Left colon (tissue), 2 donors: Measurements from ENCODE around the gene SH3GL3. TPM values are rescaled to one million over a fixed set of nuclear protein-coding genes. Genes with fewer than 3 reads are reported as not detected.

Experiments used
- ATAC-seq: fragments of 200-7000 bp; cut with Tn5 transposase; one replicate; pipeline ENCODE4 v1.9.1; 2020; ENCODE audit warnings: mild to moderate bottlenecking, moderate library complexity
- DNase-seq, 2 donors: peaks; one replicate each; pipeline ENCODE4 v3.0.0-alpha.2; 2020
- intact Hi-C, 2 donors: fragments of 100-400 bp; cut with DNase I in 1 of 2; cut with micrococcal nuclease in 1 of 2; formaldehyde crosslinking; loops; one replicate each; pipeline versions ENCODE4 v1.11.2 to v1.14.0; 2022; cut with DNase I, micrococcal nuclease
- total RNA-seq, 2 donors: library from RNA; stranded (reverse); fragmentation: NEBNext Ultra II Directional; extraction: Animal tissue kit (Norgen Biotek cat#: 25700); gene quantifications; one replicate each; pipeline ENCODE4 v1.2.1, GENCODE V29; 2021
- donor health status: DM: no; HTN: no; CAD: no.
- donor health status: DM: yes; HTN: yes; CAD: no.

The SH3GL3 gene
- total RNA-seq, 2 donors from 2014 or later: 0.14 TPM; not detected in 1

GRCh38 chr15:83491486-83491885 is 44.3 kb downstream of the SH3GL3 start:
- intact Hi-C loops: no loop called here
- ATAC-seq (no peak), DNase-seq (no peak)

- no peak for DNase-seq
- intact Hi-C loops: no loop called here
- no peak for ATAC-seq
These were observed 49.6 kb downstream of the SH3GL3 start for GRCh38 chr15:83496766-83497165.

- ATAC-seq (no peak), DNase-seq (no peak)
- intact Hi-C loops: no loop called here
These were observed 51.2 kb downstream of the SH3GL3 start for GRCh38 chr15:83498374-83498773.

GRCh38 chr15:83498801-83499200 is 51.7 kb downstream of the SH3GL3 start:
- ATAC-seq: no peak
- intact Hi-C loops: no loop called here
- DNase-seq: no peak

DNA sequence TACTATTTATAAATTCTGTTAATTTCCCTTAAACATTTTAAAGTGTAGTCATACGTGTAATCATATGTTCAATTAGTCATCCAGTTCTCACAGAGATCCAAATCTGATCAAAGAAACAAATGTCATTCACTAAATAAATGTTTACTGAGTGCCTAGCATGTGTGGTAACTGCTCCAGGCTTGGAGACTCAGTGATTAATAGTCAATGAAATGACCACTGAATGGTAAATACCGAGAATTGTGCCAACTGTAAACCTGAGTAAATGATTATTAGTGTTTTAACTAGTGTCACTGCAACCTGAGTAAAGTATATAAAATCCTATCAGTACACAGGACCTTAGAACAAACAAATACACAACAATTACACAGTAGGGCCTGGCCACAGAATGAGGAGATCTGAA is 52.3 kb downstream of the SH3GL3 start:
- ATAC-seq (no peak), DNase-seq (no peak)
- intact Hi-C loops: no loop called here

DNA sequence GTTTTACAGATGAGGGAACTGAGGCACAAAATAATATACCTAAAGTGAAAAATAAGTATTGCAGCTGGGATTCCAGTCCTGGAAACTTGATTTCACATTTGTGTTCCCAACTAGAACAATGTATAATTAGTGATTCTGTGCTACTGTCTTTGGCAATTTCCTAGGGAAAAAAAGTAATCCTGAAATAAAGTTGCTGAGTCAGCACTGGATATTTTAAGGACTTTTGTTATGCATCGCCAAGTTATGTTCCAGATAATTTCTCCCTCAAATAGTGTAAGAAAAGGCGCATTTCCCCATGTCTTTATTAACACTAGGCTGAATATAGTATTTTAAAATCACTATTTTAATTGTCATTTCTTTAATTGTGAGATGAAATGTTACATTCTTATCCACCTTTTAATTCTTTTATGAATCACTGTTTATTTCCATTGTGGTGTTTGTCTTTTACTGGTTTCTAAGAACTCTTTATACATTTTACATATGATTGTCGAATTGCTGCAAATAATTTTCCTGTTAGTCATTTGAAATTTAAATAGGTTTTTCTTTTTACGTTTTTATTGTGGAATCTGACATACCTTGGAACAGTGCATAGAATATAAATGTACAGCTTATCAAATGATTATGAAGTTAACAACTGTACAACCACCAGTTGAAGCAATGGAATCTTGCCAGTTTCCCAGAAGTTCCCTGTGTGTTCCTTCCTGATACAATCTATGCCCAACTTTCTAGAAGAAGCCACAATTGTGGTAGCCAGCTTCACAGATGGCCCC is 56.6 kb downstream of the SH3GL3 start:
- no peak for DNase-seq
- intact Hi-C loops: no loop called here
- ATAC-seq: no peak

DNA sequence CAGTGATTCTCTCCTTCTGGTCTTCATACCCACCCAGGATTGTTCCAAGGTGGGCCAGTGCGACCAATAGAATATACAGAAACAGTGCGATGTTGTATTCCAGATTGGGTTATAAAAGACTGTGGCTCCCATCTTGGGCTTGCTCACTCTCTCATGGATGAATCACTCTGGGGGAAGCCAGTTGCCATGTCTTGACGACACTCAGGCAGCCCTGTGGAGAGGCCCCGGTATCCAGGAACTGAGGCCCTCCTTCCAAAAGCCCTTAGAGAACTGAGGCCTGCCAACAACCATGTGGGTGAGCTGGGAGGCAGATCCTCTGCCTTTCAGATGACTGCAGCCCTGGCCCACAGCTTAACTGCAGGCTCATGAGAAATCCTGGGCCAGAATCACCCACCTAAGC is 57.2 kb downstream of the SH3GL3 start:
- ATAC-seq (no peak), DNase-seq (no peak)
- intact Hi-C loops: no loop called here

DNA sequence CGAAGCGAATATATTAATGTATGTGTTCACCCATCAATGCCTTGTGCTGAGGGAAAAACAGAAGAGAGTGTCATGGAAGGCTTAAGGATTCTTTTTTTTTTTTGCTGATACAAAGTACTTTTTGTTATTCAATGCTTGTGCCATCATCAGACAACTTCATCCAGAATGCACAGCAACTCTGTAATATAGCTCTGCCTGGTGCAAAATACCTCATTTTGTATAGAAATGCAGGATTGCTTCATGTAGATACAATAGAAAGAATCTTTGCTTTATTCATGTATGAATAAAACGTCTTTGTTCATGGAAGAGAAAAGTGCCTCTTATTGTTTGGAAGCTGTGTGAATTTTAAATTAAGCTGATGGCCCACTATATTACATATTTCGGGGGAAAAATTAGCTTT is 62.9 kb downstream of the SH3GL3 start:
- DNase-seq: no peak
- no peak for ATAC-seq
- intact Hi-C loops: no loop called here

- ATAC-seq: no peak
- intact Hi-C loops: no loop called here
These were observed 65.3 kb downstream of the SH3GL3 start for GRCh38 chr15:83512459-83512858.

GRCh38 chr15:83514584-83514983 is 67.4 kb downstream of the SH3GL3 start:
- DNase-seq (no peak), ATAC-seq (no peak)
- intact Hi-C loops: no loop called here

More at GRCh38 chr15:83512459-83512858, 65.3 kb downstream of the SH3GL3 start:
- no peak for DNase-seq

- intact Hi-C loops: no loop called here
- ATAC-seq (no peak), DNase-seq (no peak)
These were observed 68.0 kb downstream of the SH3GL3 start for GRCh38 chr15:83515164-83515563.

- intact Hi-C loops: no loop called here
- ATAC-seq (no peak), DNase-seq (no peak)
These were observed 69.8 kb downstream of the SH3GL3 start for GRCh38 chr15:83516935-83517334.

DNA sequence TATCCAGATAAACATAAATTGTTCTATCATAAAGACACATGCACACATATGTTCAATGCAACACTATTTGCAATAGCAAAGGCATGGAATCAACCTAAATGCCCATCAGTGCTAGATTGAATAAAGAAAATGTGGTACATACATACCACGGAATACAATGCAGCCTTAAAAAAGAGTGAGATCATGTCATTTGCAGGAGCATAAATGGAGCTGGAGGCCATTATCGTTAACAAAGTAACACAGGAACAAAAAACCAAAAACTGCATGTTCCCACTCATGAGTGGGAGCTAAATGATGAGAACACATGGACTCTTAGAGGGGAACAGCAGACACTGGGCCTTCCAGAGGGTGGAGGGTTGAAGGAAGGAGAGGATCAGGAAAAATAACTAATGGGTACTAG is 79.2 kb downstream of the SH3GL3 start:
- no peak for DNase-seq
- intact Hi-C loops: no loop called here
- ATAC-seq: no peak

DNA sequence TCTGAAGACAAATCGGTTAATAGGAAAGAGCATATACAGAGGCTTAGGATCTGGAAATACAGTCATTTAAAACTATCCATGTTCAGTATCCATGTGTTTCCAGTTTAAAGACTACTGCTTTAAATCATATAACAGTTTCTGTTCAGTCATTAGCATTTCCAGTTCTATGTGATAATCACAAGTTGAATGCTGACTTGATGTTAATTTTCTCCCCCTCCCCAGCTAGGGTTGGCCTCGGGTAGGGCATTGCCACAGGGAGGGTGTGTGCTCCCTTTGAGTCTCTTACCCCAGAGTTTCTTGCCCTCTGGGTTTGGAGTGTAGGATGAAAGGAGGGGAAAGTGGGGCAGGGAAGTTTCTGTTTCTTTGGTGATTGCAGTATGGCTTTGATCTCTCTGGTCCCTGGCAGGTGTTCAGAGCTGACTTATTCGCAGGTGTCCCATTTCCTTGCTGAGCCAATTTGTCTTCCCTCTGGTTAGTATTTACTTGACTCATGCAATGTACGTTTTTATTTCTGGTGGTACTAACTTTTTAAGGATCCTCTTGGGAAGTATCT is 86.3 kb downstream of the SH3GL3 start:
- DNase-seq: no peak
- no peak for ATAC-seq
- intact Hi-C loops: no loop called here

GRCh38 chr15:83537606-83538005 is 90.5 kb downstream of the SH3GL3 start:
- DNase-seq (no peak), ATAC-seq (no peak)
- intact Hi-C loops: no loop called here

- ATAC-seq (no peak), DNase-seq (no peak)
These were observed 91.5 kb downstream of the SH3GL3 start for GRCh38 chr15:83538682-83539081.

DNA sequence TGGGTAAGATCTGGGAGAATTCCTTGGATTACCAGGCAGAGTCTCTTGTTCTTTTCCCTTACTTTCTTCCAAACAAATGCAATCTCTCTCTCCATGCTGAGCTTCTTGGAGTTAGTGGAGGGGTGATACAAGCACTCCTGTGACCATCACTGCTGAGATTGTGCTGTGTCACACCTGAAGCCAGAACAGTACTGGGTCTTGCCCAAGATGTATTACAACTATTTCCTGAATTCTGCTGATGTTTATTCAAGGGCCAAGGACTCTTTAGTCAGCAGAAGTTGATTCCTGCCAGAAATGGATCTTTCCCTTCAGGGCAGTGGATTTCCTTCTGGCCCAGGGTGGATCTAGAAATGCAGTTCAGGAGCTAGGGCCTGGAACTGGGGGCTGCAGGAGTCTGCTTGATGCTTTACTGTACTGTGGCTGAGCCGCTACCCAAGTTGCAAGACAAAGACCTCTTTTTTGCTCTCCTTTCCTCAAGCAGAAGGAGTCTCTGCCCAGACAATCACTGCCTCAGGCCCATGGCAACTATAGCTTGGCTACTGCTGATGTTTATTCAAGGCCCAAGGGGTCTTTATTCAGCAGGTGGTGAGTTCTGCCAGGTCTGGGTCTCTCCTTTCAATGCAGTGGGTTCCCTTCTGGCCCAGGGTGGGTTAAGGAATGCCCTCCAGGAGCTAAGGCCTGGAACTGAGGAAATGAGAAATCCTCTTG is 98.8 kb downstream of the SH3GL3 start:
- DNase-seq (no peak), ATAC-seq (no peak)
- intact Hi-C loops: no loop called here

More at GRCh38 chr15:83538682-83539081, 91.5 kb downstream of the SH3GL3 start:
- intact Hi-C loops: no loop called here

- intact Hi-C loops: no loop called here
- no peak for DNase-seq
- ATAC-seq: no peak
These were observed 99.4 kb downstream of the SH3GL3 start for GRCh38 chr15:83546512-83546888.

DNA sequence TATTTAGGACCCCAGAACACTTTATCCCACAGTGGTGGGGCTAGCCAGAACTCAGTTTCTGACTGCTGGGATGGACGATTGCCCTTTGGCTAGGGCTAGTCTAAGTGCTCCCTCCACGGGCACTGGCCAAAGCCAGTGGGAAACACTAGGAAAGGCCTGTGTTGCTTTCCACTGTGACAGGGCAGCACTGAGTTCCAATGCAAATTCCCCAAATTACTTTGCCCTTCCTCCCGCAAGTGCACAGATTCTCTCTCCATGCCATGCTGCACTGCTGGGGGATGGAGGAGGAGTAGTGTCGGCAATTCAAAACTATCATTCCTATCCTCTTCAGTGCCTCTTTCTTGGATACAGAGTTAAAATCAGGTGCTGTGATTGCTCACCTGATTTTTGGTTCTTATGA is 100.0 kb downstream of the SH3GL3 start:
- intact Hi-C loops: no loop called here
- ATAC-seq: no peak

GRCh38 chr15:83549623-83550022 is 102.5 kb downstream of the SH3GL3 start:
- DNase-seq: no peak
- intact Hi-C loops: loop anchor here in 1 of 2 donors (10.0 kb wide), 1 partner anchor 295 kb away; no protein-coding TSS in a partner anchor
- no peak for ATAC-seq

More for the DNA sequence above, 100.0 kb downstream of the SH3GL3 start:
- no peak for DNase-seq
